A673 (cell line): ENCODE measurements around the gene ZNF860.

Source experiments
- EZH2 ChIP-seq: fragments of 200-600 bp; sonication (generic); IDR thresholded peaks from 2 replicates; pipeline ENCODE4 v1.6.1; 2017; ENCODE audit warnings: borderline replicate concordance, low read depth, mild to moderate bottlenecking, mixed read lengths, antibody characterized with exemption, low read length; ENCODE audit not compliant: poor library complexity, severe bottlenecking
- TF ChIP-seq, protein P1 (sequence below): fragments of 300-800, 200-600 bp; sonication (generic); conservative IDR thresholded peaks from 2 replicates; pipeline ENCODE4 v1.5.1; 2017; ENCODE audit warnings: low read depth, mild to moderate bottlenecking, antibody characterized with exemption, low read length, moderate library complexity, mixed read lengths

GRCh38 chr3:31955581-31955980, 26.0 kb upstream of the ZNF860 start:
- TF ChIP-seq, protein P1, sequence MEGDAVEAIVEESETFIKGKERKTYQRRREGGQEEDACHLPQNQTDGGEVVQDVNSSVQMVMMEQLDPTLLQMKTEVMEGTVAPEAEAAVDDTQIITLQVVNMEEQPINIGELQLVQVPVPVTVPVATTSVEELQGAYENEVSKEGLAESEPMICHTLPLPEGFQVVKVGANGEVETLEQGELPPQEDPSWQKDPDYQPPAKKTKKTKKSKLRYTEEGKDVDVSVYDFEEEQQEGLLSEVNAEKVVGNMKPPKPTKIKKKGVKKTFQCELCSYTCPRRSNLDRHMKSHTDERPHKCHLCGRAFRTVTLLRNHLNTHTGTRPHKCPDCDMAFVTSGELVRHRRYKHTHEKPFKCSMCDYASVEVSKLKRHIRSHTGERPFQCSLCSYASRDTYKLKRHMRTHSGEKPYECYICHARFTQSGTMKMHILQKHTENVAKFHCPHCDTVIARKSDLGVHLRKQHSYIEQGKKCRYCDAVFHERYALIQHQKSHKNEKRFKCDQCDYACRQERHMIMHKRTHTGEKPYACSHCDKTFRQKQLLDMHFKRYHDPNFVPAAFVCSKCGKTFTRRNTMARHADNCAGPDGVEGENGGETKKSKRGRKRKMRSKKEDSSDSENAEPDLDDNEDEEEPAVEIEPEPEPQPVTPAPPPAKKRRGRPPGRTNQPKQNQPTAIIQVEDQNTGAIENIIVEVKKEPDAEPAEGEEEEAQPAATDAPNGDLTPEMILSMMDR: no peak
- TF ChIP-seq EZH2: no peak
